ENCODE results near the gene CEP63. TPM values are rescaled to one million over a fixed set of nuclear protein-coding genes. Genes with fewer than 3 reads are reported as not detected.

CEP63 gene
- total and polyA plus RNA-seq, 2 of the 8 experiments (the other 6 are each of a cell fraction or from before 2014, with no cell fraction given): 5.3 to 18.2 TPM

GRCh38 chr3:134552784-134553183 lies 66.9 kb downstream of the CEP63 start:
- Histone ChIP-seq H2AFZ (ENCODE audit: low read length) (no peak overlapping the region), H3K14ac (ENCODE audit: insufficient read length) (no peak overlapping the region), H3K79me2 (ENCODE audit: control insufficient read depth in 1 of 2, insufficient read depth in 2 of 2, low read length in 2 of 2) (no peaks in the 10 kb centered on the region), H4K8ac (ENCODE audit: extremely low read depth, insufficient read depth, low read length) (no peak overlapping the region), H2BK120ac (replicated peaks; ENCODE audit: low read depth, low read length) (no peak overlapping the region), H3K79me1 (ENCODE audit: low read depth, low read length) (no peaks in the 10 kb centered on the region), H2BK5ac (ENCODE audit: low read depth, low read length) (no peak overlapping the region), H4K91ac (replicated peaks; ENCODE audit: insufficient read length, low read length) (no peak overlapping the region), H2BK20ac (ENCODE audit: low read length) (no peak overlapping the region), H3K18ac (ENCODE audit: extremely low read depth, low read length) (no peak overlapping the region), H2BK12ac (ENCODE audit: low read depth, low read length) (no peak overlapping the region), H3K27me3 (replicated peaks in 1 of 4; ENCODE audit: control insufficient read depth in 3 of 4, extremely low read depth in 1 of 4, insufficient read depth in 3 of 4, low read length in 3 of 4) (peaks cover 0 to 1% (median 0%) of the 10 kb centered on the region in 4 experiments; a peak in 1 of 7 replicates), H3K4me2 (ENCODE audit: insufficient read depth in 1 of 2, low read depth in 2 of 2, low read length in 2 of 2) (no peak overlapping the region), H4K20me1 (replicated peaks in 1 of 2; ENCODE audit: control insufficient read depth in 1 of 2, insufficient read depth in 2 of 2, low read length in 2 of 2) (no peaks in the 10 kb centered on the region), H3K9me3 (ENCODE audit: insufficient read depth in 2 of 2, low read depth in 1 of 2, low read length in 1 of 2) (no peaks in the 10 kb centered on the region), H3K36me3 (ENCODE audit: control insufficient read depth in 2 of 4, insufficient read depth in 4 of 4, low read length in 3 of 4) (peaks cover 0 to 24% (median 2%) of the 10 kb centered on the region in 4 experiments; a peak in 4 of 8 replicates), H3K23ac (ENCODE audit: insufficient read length) (no peak overlapping the region), H2BK15ac (ENCODE audit: low read length) (no peak overlapping the region), H2AK5ac (ENCODE audit: low read depth, low read length) (no peak overlapping the region), H3K4ac (replicated peaks; ENCODE audit: insufficient read length, low read depth, low read length) (no peak overlapping the region), H3K9ac (replicated peaks in 1 of 4; ENCODE audit: extremely low read depth in 1 of 4, low read depth in 3 of 4, low read length in 3 of 4) (no peak overlapping the region), H3K4me3 (ENCODE audit: extremely low read depth in 1 of 4, insufficient read depth in 2 of 4, low read depth in 3 of 4, low read length in 4 of 4) (no peak overlapping the region), H3K4me1 (replicated peaks in 1 of 4; ENCODE audit: control insufficient read depth in 3 of 4, insufficient read depth in 4 of 4, low read length in 3 of 4) (no peaks in the 10 kb centered on the region), H3K23me2 (ENCODE audit: low read depth, low read length) (no peaks in the 10 kb centered on the region), H3K27ac (ENCODE audit: low read depth, low read length) (no peak overlapping the region), H4K5ac (ENCODE audit: insufficient read length, low read depth, low read length) (no peak overlapping the region), H3K56ac (replicated peaks; ENCODE audit: insufficient read length, low read depth, low read length) (no peak overlapping the region)
- no peak for FAIRE-seq
- no peak for TF ChIP-seq KDM1A (IDR thresholded peaks at IDR 0.05; ENCODE audit: borderline replicate concordance, low read length)
- TF ChIP-seq ZNF274 (IDR thresholded peaks at IDR 0.05; ENCODE audit: borderline replicate concordance, extremely low read depth, low read length): no peak
- no peak for TF ChIP-seq EP300 (IDR thresholded peaks at IDR 0.05; ENCODE audit: borderline replicate concordance in 1 of 2, low read depth in 2 of 2, low read length in 2 of 2)
- no peak for TF ChIP-seq ATF3 (IDR thresholded peaks at IDR 0.05; ENCODE audit: insufficient read depth, low read depth, low read length)
- no peak for TF ChIP-seq MAX (IDR thresholded peaks at IDR 0.05)
- TF ChIP-seq RAD21 (IDR thresholded peaks at IDR 0.05 in 1 of 2, conservative IDR thresholded peaks at IDR 0.05 in 1 of 2; ENCODE audit: low read depth in 2 of 2, low read length in 2 of 2): no peak
- POLR2A ChIA-PET (ENCODE audit: partially characterized antibody): no interaction called here
- no peak for DNase-seq (ENCODE audit: low read depth in 1 of 2, low spot score in 2 of 2)
- CTCF ChIA-PET (ENCODE audit: partially characterized antibody): no interaction called here

Measured in H1 (cell line).